ENCODE measurements around the gene ITIH4.

- TF ChIP-seq CTCF (conservative IDR thresholded peaks at IDR 0.05; ENCODE audit: low read length) (no peak), EZH2phosphoT487 (IDR thresholded peaks at IDR 0.05; ENCODE audit: borderline replicate concordance) (no peak)
Observed at GRCh38 chr3:52839268-52839575, 8.8 kb upstream of the ITIH4 start.
